ENCODE data around the gene CXCR3.

- TF ChIP-seq, protein P1, sequence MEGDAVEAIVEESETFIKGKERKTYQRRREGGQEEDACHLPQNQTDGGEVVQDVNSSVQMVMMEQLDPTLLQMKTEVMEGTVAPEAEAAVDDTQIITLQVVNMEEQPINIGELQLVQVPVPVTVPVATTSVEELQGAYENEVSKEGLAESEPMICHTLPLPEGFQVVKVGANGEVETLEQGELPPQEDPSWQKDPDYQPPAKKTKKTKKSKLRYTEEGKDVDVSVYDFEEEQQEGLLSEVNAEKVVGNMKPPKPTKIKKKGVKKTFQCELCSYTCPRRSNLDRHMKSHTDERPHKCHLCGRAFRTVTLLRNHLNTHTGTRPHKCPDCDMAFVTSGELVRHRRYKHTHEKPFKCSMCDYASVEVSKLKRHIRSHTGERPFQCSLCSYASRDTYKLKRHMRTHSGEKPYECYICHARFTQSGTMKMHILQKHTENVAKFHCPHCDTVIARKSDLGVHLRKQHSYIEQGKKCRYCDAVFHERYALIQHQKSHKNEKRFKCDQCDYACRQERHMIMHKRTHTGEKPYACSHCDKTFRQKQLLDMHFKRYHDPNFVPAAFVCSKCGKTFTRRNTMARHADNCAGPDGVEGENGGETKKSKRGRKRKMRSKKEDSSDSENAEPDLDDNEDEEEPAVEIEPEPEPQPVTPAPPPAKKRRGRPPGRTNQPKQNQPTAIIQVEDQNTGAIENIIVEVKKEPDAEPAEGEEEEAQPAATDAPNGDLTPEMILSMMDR (IDR thresholded peaks at IDR 0.05): no peak
- no peak for TF ChIP-seq POLR2A (IDR thresholded peaks at IDR 0.05)
These were observed 49.3 kb upstream of the CXCR3 start, which contains the start of gene LOC101059915 for GRCh38 chrX:71667328-71668247.

All from thyroid gland (tissue), 4 donors.